Activated CD4-positive, alpha-beta T cell treated with anti-CD3 and anti-CD28 coated beads, Interleukin-2, amount 10 ng/mL, durations not matched to agents 7 days and 5 days (primary cell): ENCODE data around the gene ZCCHC18. TPM values are rescaled to one million over a fixed set of nuclear protein-coding genes. Genes with fewer than 3 reads are reported as not detected.
"Not testable (repeated sequence)": the region's sequence is repeated elsewhere in the genome, so short reads cannot be mapped to it uniquely, and the experiment has no call there.

Source experiments
- CTCF ChIA-PET: fragments of 350-600 bp; sonication (Branson Sonifier 250); formaldehyde crosslinking; loops from one replicate; lab custom pipeline; 2021; ENCODE audit warnings: antibody characterized with exemption; lab: Charles Lee
- POLR2A ChIA-PET: fragments of 350-600 bp; sonication (Branson Sonifier 250); formaldehyde crosslinking; loops from one replicate; lab custom pipeline; 2021; ENCODE audit warnings: antibody characterized with exemption; lab: Charles Lee
- DNase-seq: peaks from one replicate; pipeline ENCODE4 v3.0.0-alpha.2; 2020
- H3K27ac Mint-ChIP-seq: one replicate; pipeline ENCODE4 v1.8.0; 2021; ENCODE audit warnings: mild to moderate bottlenecking, moderate library complexity, mixed read lengths
- H3K27me3 Mint-ChIP-seq: one replicate; pipeline ENCODE4 v1.8.0; 2021; ENCODE audit warnings: mixed read lengths
- H3K36me3 Mint-ChIP-seq: one replicate; pipeline ENCODE4 v1.8.0; 2021; ENCODE audit warnings: low read depth, mixed read lengths
- H3K4me1 Mint-ChIP-seq: one replicate; pipeline ENCODE4 v1.8.0; 2021; ENCODE audit warnings: mixed read lengths
- H3K4me3 Mint-ChIP-seq: one replicate; pipeline ENCODE4 v1.8.0; 2021; ENCODE audit warnings: mild to moderate bottlenecking, moderate library complexity, mixed read lengths
- H3K9me3 Mint-ChIP-seq: one replicate; pipeline ENCODE4 v1.8.0; 2021; ENCODE audit warnings: mixed read lengths
- total RNA-seq, 2 experiments: library from RNA; stranded (reverse); gene quantifications; one replicate each; pipeline ENCODE4 v1.2.3, GENCODE V29; 2021

ZCCHC18 gene
- total RNA-seq, 2 experiments from 2014 or later: 0.64 to 0.65 TPM

DNA sequence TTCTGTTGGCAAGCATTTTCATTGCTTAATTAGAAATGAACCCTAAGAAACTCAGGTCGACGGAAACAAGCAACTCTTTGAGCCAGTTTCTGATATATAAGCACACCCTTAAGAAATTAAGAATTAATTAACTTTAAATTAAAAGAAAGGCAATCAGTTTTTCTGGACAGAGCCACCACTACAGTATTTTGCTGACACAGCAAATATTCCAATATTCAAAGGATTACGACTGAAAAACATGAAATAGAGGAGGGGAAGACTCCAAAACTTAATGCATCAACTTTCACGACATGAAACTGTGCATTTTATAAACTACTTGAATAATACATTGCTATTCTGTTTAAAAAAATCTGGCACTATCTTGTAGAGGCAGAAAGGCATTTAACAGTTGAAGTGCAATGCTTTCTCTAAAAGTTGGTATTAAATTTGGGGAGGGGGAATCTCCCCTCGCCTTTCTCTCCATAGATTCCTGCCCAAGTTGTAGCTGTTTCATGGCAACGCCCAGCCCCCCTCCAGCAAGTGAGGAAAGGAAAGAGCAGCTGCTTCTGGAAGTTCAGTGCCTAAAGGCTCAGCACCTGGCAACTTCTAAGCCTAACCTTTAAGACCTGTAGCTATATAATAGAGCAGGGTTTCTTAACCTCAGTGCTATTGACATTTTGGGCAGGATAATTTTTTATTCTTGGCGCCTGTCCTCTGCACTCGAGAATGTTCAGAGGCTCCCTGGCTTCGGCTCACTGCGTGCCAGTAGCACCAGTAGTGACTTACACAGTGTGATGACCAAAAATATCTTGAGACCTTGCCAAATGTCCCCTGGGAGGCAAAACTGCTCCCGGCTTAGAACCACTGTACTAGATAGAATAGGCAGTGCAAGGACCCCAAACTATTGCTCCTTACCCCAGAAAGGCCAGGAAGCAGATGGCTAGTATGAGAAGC is 6.7 kb upstream of the ZCCHC18 start:
- Mint-ChIP-seq H3K27ac (no peak overlapping the region), H3K4me3 (no peak overlapping the region), H3K27me3 (peaks cover 1% of the 10 kb centered on the region), H3K4me1 (peaks cover 12% of the 10 kb centered on the region), H3K9me3 (no peaks in the 10 kb centered on the region), H3K36me3 (no peaks in the 10 kb centered on the region)
- POLR2A ChIA-PET: no interaction called here
- CTCF ChIA-PET: no interaction called here
- DNase-seq: no peak

DNA sequence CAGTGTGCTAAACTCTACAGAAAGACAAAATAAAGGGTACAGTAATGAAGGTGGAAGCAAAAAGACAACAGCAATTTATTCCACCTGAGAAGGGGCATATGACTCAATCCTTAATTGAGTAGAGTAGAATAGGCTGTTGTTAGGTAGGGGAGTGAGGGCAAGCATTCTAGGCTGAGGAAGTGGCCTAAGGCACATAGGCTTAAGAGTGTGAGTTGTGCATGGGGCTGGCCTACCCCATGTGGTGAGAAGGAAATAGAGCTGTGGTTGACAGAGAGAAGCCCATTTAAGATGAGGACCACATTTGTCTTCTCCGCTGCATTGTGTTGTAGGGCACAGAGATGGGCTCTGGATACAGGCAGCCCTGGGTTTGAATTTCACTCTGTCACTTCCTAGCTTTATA is 3.4 kb upstream of the ZCCHC18 start:
- H3K9me3 Mint-ChIP-seq: no peaks in the 10 kb centered on the region
- H3K27me3 Mint-ChIP-seq: peaks cover 3% of the 10 kb centered on the region
- peaks cover 31% of the 10 kb centered on the region for H3K4me1 Mint-ChIP-seq
- H3K36me3 Mint-ChIP-seq: no peaks in the 10 kb centered on the region
- H3K27ac Mint-ChIP-seq: peak overlapping the region; percentile 46
- no peak for DNase-seq
- no peak overlapping the region for H3K4me3 Mint-ChIP-seq
- CTCF ChIA-PET: interaction anchor here (1.5 kb wide), 1 partner anchor 10 kb away, joined by 5 read pairs; no protein-coding TSS in a partner anchor
- POLR2A ChIA-PET: no interaction called here

DNA sequence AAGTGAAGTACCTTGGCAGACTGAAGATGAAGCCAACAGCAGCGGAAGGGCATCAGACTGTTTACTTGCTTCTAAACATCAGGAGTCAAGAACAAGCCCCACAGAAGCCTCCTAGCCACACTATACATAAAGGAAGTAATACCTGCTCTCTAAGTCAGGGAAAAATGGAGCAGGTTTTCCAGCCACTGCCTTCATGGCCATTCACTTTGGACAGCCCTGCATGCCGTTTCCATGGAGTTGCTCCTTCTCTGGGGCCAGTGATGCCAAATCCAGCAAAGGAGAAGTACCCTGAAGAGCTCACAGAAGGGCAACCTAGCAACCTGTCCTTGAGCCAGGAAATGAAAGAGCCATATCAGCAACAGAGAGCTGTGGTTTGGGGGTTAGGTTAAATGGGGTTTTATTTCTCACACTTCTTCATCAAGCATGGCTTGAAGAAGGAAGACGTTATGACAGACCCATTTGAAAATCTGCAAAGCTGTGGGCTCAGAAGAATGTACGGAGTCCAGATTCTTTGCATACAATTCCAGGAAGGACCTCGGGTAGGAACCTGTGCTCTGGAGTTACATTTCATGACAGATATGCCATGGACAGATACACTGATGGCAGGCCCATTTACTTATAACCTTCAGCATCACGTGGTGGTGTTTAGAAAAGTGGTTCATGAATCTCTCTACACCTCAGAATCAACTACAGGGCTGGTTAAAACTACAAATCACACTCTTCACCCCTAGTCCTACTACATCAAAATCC is 1.7 kb upstream of the ZCCHC18 start:
- DNase-seq, POLR2A ChIA-PET, H3K36me3 Mint-ChIP-seq, H3K4me3 Mint-ChIP-seq, H3K27me3 Mint-ChIP-seq, H3K9me3 Mint-ChIP-seq: not testable (repeated sequence)
- Mint-ChIP-seq H3K4me1 (peaks cover 31% of the 10 kb centered on the region), H3K27ac (peak overlapping the region; percentile 60)
- CTCF ChIA-PET: interaction anchor here (1.0 kb wide), 1 partner anchor 9 kb away, joined by 5 read pairs; no protein-coding TSS in a partner anchor

DNA sequence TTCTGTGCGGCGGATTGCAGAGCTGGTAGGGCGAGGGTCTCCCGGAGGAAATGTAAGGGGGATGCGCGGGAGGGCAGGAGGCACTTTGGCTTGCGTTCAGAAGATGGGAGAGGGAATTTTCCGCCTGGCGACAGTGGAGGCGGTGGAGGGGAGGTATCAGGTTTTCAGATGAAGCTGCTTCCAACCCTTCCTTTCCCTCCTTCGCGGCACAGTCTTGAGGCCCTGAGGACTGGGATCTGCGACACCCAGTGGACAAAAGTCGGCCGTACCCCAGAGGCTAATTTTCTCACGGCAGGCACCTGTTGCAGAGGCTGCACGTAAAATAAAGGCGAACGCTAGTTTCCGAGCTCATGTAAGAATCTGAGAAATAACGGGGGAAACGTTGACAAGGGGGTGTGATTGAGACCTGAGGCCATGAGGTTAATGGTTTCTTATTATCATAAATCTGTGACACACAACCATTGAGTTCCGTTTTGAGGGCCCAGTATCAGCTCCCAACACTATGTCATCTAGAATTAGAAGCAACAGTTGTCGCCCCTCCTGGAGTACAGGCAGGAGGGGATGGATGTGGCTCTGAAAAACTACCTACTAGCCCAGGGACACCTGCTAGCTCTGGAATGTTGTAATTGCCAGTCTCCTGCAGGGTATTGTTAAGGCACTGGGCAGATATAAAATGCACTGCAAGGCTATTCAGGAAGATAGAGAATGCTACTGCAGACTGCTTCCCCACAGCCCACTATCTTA is 1.1 kb downstream of the ZCCHC18 start:
- ChIA-PET CTCF (interaction anchor here (0.7 to 2.0 kb wide), 5 partner anchors 10 to 46 kb away, joined by 3 to 8 read pairs (median 4); partner anchors contain the start of gene SLC25A53), POLR2A (no interaction called here)
- Mint-ChIP-seq H3K9me3 (no peaks in the 10 kb centered on the region), H3K4me3 (peak overlapping the region; percentile 76), H3K4me1 (peaks cover 44% of the 10 kb centered on the region), H3K36me3 (no peaks in the 10 kb centered on the region), H3K27me3 (peaks cover 3% of the 10 kb centered on the region), H3K27ac (peak overlapping the region; percentile 76)
- DNase-seq: peak; percentile 55

DNA sequence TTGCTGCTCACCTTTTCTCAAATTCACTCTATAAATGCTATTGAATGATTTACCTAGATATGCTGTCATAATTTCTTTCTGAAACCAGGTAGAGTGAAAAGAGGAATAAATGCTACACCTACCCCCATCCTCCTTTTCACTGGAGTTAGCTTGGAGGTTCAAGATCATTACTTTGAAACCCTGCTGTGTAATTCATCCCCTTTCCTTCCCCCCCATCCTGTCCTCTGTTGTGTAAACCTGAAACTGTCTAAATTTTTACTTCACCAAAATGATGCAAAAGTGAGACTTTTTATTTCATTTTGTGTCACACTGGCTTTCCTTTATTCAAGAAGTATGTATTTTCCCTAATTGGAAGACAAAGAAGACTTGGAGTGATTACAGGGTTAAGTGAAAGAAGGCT is 5.4 kb downstream of the ZCCHC18 start:
- Mint-ChIP-seq H3K36me3 (no peaks in the 10 kb centered on the region), H3K9me3 (no peaks in the 10 kb centered on the region), H3K4me1 (peaks cover 26% of the 10 kb centered on the region), H3K27ac (no peak overlapping the region), H3K4me3 (no peak overlapping the region), H3K27me3 (peaks cover 3% of the 10 kb centered on the region)
- DNase-seq: no peak
- ChIA-PET CTCF (no interaction called here), POLR2A (no interaction called here)

DNA sequence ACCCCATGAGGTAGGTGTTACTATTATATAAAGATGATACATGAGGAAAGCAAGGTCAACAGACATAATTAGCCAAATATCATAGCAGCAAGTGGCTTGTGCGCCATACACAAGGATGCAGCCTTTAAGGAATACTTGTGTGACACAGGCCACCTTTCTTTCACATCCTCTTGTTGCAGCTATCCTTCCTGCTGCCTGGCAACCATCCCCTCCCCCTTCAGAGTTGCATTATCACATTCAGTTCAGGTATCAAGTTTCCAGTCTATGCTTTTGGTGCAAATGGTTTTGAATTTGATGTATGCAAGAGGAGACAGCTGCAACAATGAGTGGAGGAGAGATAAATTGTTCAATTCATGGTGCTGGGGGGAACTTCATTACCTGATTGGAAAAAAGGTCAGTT is 6.4 kb downstream of the ZCCHC18 start:
- H3K4me3 Mint-ChIP-seq: no peak overlapping the region
- no peak for DNase-seq
- peaks cover 25% of the 10 kb centered on the region for H3K4me1 Mint-ChIP-seq
- H3K36me3 Mint-ChIP-seq: no peaks in the 10 kb centered on the region
- no peak overlapping the region for H3K27ac Mint-ChIP-seq
- ChIA-PET POLR2A (no interaction called here), CTCF (no interaction called here)
- H3K27me3 Mint-ChIP-seq: no peaks in the 10 kb centered on the region
- no peaks in the 10 kb centered on the region for H3K9me3 Mint-ChIP-seq

DNA sequence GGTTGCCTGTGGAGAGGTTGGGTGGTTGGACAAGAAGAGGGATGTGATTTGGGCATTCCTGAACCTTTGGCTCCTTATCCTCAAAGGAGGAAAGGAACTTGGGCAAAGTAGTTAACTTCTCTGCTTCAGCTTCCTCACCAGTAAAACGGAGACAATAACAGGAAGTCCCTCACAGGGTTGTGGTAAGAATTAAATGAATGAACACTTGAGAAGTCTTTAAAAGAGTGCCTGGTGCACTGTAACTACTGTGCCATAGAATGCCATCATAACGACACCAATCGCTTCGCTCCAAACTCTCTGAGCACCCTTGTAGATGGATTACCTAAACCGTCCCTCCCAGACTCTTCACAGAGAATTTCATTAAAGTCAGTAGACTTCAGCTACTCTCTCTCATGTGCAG is 10.5 kb downstream of the ZCCHC18 start:
- peak overlapping the region; percentile 90 for H3K27ac Mint-ChIP-seq
- CTCF ChIA-PET: interaction anchor here (1.5 kb wide), 1 partner anchor 10 kb away, joined by 8 read pairs; the partner anchor contains the start of gene ZCCHC18
- H3K4me3 Mint-ChIP-seq: no peak overlapping the region
- H3K9me3 Mint-ChIP-seq: no peaks in the 10 kb centered on the region
- peaks cover 20% of the 10 kb centered on the region for H3K4me1 Mint-ChIP-seq
- H3K36me3 Mint-ChIP-seq: peaks cover 2% of the 10 kb centered on the region
- peak; percentile 10 for DNase-seq
- POLR2A ChIA-PET: no interaction called here
- no peaks in the 10 kb centered on the region for H3K27me3 Mint-ChIP-seq

DNA sequence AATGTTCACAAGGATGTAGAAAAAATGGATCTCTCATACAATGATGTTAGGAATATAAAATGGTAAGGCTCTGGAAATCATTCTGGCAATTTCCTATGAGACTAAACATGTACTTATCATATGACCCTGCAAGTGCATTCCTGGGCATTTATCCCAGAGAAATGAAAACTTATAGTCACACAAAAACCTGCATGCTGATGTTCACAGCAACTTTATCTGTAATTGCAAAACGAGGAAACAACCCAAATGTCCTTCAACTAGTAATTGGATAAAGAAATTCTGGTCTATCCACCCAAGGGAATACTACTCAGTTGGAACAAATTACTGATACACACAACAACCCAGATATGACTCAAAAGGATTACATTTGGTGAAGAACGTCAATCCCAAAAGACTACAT is 14.5 kb downstream of the ZCCHC18 start:
- no peak for DNase-seq
- Mint-ChIP-seq H3K9me3 (no peaks in the 10 kb centered on the region), H3K4me3 (no peak overlapping the region), H3K36me3 (peaks cover 10% of the 10 kb centered on the region), H3K27me3 (no peaks in the 10 kb centered on the region), H3K4me1 (peaks cover 16% of the 10 kb centered on the region), H3K27ac (no peak overlapping the region)
- POLR2A ChIA-PET: no interaction called here
- CTCF ChIA-PET: no interaction called here

DNA sequence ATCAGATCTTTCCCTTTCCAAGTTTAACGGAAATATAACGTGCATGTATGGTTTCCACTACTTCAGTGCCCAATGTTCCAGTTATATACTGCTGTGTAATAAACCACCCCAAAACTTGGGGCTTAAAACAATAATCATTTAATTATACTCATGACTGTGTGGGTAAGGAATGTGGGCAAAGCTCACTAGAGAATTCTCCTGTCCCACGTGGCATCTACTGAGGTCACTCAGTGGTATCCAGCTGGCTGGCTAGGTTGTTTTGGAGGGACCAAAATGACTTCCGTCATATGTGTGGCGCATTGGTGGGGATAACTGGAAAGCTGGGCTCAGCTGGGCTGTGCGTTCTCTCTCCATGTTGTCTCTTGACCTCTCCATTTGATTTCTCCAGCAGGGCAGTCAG is 18.5 kb downstream of the ZCCHC18 start:
- no peaks in the 10 kb centered on the region for H3K9me3 Mint-ChIP-seq

DNA sequence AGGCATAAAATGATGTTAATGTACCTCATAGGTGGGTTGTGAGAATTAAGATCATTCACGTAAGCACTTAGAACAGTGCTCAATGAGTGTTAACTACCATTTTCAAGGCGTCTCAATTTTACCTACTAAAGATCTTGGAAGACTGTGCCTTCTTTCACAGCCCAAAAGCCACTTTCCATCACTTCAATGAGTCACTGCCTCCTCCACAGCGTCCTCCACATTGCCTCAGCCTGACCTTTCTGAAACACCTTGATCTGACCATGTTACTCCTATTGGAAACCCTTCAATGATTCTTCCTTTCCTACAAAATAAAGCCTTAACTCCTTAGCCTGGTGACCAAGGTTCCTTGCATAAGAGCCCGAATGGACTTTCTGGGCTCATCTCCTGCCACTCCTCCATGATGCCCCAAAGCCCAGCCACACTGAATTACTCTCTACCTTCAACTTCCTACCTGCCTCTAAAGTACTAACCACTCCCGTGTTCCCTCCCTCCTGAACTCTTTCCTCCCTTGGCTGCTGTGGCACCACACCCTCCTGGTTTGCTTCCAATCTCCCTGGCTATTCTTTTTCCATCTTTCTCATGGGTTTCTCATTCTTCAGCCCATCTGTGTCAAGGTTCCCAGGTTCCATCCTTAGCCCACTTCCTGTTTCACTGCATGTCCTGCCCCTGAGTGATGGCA is 22.4 kb downstream of the ZCCHC18 start:
- Mint-ChIP-seq H3K27ac (no peak overlapping the region), H3K4me1 (peaks cover 18% of the 10 kb centered on the region), H3K9me3 (no peaks in the 10 kb centered on the region), H3K36me3 (peaks cover 8% of the 10 kb centered on the region), H3K27me3 (no peaks in the 10 kb centered on the region), H3K4me3 (no peak overlapping the region)
- POLR2A ChIA-PET: no interaction called here
- DNase-seq: no peak
- CTCF ChIA-PET: no interaction called here

More for the DNA sequence above, 18.5 kb downstream of the ZCCHC18 start:
- CTCF ChIA-PET: no interaction called here
- Mint-ChIP-seq H3K4me1 (peaks cover 16% of the 10 kb centered on the region), H3K4me3 (no peak overlapping the region), H3K27me3 (no peaks in the 10 kb centered on the region), H3K27ac (peak overlapping the region; percentile 55), H3K36me3 (peaks cover 8% of the 10 kb centered on the region)
- POLR2A ChIA-PET: no interaction called here
- no peak for DNase-seq

DNA sequence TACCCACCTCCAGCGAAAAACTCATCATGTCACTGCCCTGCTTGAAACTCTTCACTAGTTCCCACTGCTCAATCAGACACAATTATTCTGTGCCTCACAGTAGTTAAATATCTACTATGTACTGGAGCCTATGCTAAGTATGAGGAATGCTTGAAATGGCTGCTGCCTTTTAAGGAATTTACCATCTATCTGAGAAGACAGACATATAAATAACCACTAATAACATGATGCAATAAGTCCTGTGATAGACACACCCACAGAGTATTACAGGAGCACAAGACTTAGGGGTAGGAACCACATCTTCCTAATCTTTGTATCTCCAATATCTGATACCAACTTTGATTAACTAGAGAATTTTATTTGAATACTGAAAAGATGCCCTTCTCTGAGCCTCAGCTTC is 23.4 kb downstream of the ZCCHC18 start:
- no peak overlapping the region for H3K4me3 Mint-ChIP-seq
- CTCF ChIA-PET: no interaction called here
- peaks cover 18% of the 10 kb centered on the region for H3K4me1 Mint-ChIP-seq
- POLR2A ChIA-PET: no interaction called here
- peaks cover 3% of the 10 kb centered on the region for H3K36me3 Mint-ChIP-seq
- no peak for DNase-seq
- H3K27ac Mint-ChIP-seq: no peak overlapping the region
- H3K27me3 Mint-ChIP-seq: no peaks in the 10 kb centered on the region
- H3K9me3 Mint-ChIP-seq: no peaks in the 10 kb centered on the region
